Esophagus muscularis mucosa (tissue), 4 donors: ENCODE data around the gene RDH16. TPM values are rescaled to one million over a fixed set of nuclear protein-coding genes. Genes with fewer than 3 reads are reported as not detected.

ENCODE experiments used
- DNase-seq: peaks from one replicate; pipeline ENCODE4 v3.0.0-alpha.2; 2017; ENCODE audit errors: extremely low spot score
- H3K27ac ChIP-seq, 4 donors: fragments of 200-600 bp; sonication (generic); replicated peaks in 1 of 4; 1 replicate in 3 of 4; 2 replicates in 1 of 4; pipeline ENCODE4 v1.5.1; 2016 to 2019; ENCODE audit warnings: mild to moderate bottlenecking in 1 of 4
- H3K27me3 ChIP-seq, 4 donors: fragments of 200-600 bp; sonication (generic); one replicate each; pipeline versions ENCODE4 v1.5.1 to v1.6.0; 2016 to 2019
- H3K36me3 ChIP-seq, 4 donors: fragments of 200-600 bp; sonication (generic); one replicate each; pipeline ENCODE4 v1.5.1; 2016 to 2019
- H3K4me1 ChIP-seq, 4 donors: fragments of 200-600 bp; sonication (generic); one replicate each; pipeline ENCODE4 v1.5.1; 2016 to 2019
- H3K4me3 ChIP-seq, 4 donors: fragments of 200-600 bp; sonication (generic); 1 replicate in 2 of 4; 2 replicates in 2 of 4; pipeline ENCODE4 v1.5.1; 2016 to 2019; ENCODE audit warnings: mild to moderate bottlenecking in 4 of 4, moderate library complexity in 1 of 4
- H3K9me3 ChIP-seq, 4 donors: fragments of 200-600 bp; sonication (generic); 1 replicate in 3 of 4; 2 replicates in 1 of 4; pipeline ENCODE4 v1.5.1; 2016 to 2019
- CTCF ChIP-seq, 3 experiments: fragments of 200-600 bp in 2 of 3; fragments of 450-650 bp in 1 of 3; sonication (generic) in 2 of 3; IDR thresholded peaks; one replicate each; pipeline ENCODE4 v1.5.1; 2017 to 2019; ENCODE audit warnings: antibody characterized with exemption in 3 of 3, mild to moderate bottlenecking in 2 of 3, moderate library complexity in 1 of 3
- EP300 ChIP-seq: sonication (generic); formaldehyde crosslinking; IDR thresholded peaks from one replicate; pipeline ENCODE4 v1.6.1; 2017; ENCODE audit warnings: antibody characterized with exemption
- POLR2A ChIP-seq: fragments of 450-650 bp; IDR thresholded peaks from one replicate; pipeline ENCODE4 v1.6.1; 2017; ENCODE audit warnings: antibody characterized with exemption, moderate library complexity, mild to moderate bottlenecking, low read depth
- POLR2AphosphoS5 ChIP-seq, 2 donors: sonication (generic); formaldehyde crosslinking; IDR thresholded peaks; one replicate each; pipeline ENCODE4 v1.6.1; 2017; ENCODE audit warnings: antibody characterized with exemption in 2 of 2
- WGBS: methylation state at CpG from one replicate; pipeline ENCODE4 v1.1.5; 2018; 5-methylcytosine and 5-hydroxymethylcytosine counted together
- intact Hi-C: fragments of 100-400 bp; cut with DNase I; formaldehyde crosslinking; loops from one replicate; pipeline ENCODE4 v1.15.1; 2023
- total RNA-seq, 4 donors: library from RNA; depleted of rRNA; stranded (reverse); fragments of >200 nt; gene quantifications; one replicate each; pipeline versions ENCODE4 v1.1.0 to v1.2.1, GENCODE V29; 2016

The RDH16 gene
- total RNA-seq, 4 donors from 2014 or later = 0.17 to 0.69 (median 0.42) TPM; not detected in 1

- DNase-seq = peak; percentile 31
- Histone ChIP-seq H3K27ac (no peak overlapping the region), H3K27me3 (no peaks in the 10 kb centered on the region), H3K4me3 (no peak overlapping the region), H3K36me3 (no peaks in the 10 kb centered on the region), H3K4me1 (peaks cover 0 to 4% (median 0%) of the 10 kb centered on the region in 4 donors), H3K9me3 (no peaks in the 10 kb centered on the region)
- TF ChIP-seq POLR2A (no peak), EP300 (no peak), POLR2AphosphoS5 (IDR thresholded peaks at IDR 0.05) (no peak), CTCF (IDR thresholded peaks at IDR 0.05) (no peak)
- intact Hi-C loops = no loop called here
- no CpG with 5 or more reads among the region's 2 CpGs for WGBS
Observed at GRCh38 chr12:56935752-56936151, 21.7 kb downstream of the RDH16 start.

- intact Hi-C loops = no loop called here
- WGBS = 88% methylated on average over 2 of the region's 2 CpGs
Observed at GRCh38 chr12:56935157-56935556, 22.3 kb downstream of the RDH16 start.

DNA sequence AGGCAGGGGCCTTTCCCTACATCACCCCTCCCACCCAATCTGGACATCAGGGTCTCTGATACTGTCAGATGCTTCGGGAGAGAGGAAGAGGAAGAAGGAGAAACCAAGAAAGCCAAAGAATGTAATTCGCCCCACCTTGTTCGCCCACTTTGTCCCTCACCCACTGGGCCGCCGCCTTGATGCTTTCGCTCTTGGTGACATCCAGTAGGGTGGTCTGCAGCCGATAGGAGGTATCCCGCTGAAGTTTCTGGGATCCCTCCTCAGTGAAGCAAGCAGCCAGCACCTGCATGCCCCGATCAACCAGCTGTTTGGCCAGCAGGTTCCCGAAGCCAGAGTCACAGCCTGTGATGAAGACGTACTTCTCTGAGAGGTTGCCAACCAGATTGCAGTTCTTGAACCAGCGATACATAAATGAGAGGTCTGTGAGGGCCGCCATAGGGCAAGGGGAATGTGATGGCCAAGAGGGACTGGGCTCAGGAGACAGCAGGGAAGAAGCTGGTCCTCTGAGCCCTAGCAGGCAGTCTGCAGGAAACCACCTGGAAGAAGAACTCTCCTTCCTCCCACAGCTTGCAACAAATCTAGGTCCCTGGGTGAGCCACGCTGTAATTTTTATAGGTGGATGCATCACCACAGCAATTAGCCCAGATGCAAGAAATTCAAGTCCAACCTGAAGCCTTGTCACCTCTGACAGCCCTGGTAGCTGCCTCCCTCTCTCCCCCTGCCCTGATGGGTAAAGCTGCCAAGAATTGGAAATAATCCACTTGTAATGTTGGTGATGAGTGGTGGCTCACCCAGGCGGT, 23.4 kb downstream of the RDH16 start, which contains the start of gene SDR9C7:
SDR9C7 (minus strand) TSS at position 583 of the 800 bp plus-strand sequence; CDS start at position 436, 147 bp downstream.
- Histone ChIP-seq H3K27me3 (no peaks in the 10 kb centered on the region), H3K4me1 (peaks cover 0 to 4% (median 0%) of the 10 kb centered on the region in 4 donors), H3K27ac (no peak within 1 kb of the TSS), H3K36me3 (no peaks in the 10 kb centered on the region), H3K9me3 (no peaks in the 10 kb centered on the region), H3K4me3 (no peak within 1 kb of the TSS)
- 87% methylated on average over 15 of the region's 15 CpGs for WGBS
- intact Hi-C loops = no loop called here
- no peak for TF ChIP-seq CTCF (IDR thresholded peaks at IDR 0.05)
- TF ChIP-seq EP300 = no peak
- TF ChIP-seq POLR2A = no peak
- TF ChIP-seq POLR2AphosphoS5 (IDR thresholded peaks at IDR 0.05) = no peak
- no peak for DNase-seq

More at GRCh38 chr12:56935157-56935556, 22.3 kb downstream of the RDH16 start:
- no peak overlapping the region for H3K4me3 ChIP-seq
- no peaks in the 10 kb centered on the region for H3K27me3 ChIP-seq
- no peaks in the 10 kb centered on the region for H3K36me3 ChIP-seq
- peaks cover 0 to 4% (median 0%) of the 10 kb centered on the region in 4 donors for H3K4me1 ChIP-seq
- no peak overlapping the region for H3K27ac ChIP-seq
- H3K9me3 ChIP-seq = no peaks in the 10 kb centered on the region
- DNase-seq = no peak
- TF ChIP-seq EP300 (no peak), POLR2A (no peak)

DNA sequence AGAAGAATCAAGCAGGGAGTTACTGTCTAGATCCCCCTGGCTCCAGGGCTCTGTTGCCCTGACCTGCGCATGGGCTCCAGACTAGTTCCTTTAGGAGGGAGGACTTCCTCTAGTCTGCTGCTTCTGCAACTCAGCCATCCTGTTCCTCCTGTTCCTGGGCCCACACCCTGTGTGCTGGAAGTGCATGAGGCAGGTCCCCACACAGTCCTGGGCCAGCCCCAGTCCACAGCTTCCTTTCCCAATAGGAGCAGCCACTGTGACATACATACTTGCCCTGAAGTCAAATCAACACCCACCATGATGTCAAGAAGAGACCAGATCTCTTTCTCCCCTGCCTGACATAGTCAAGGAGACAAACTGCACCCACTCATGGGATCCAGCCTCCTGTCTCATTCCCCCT, 24.5 kb downstream of the RDH16 start:
- no peak for TF ChIP-seq EP300
- TF ChIP-seq POLR2AphosphoS5 (IDR thresholded peaks at IDR 0.05) = no peak
- TF ChIP-seq CTCF (IDR thresholded peaks at IDR 0.05) = no peak
- TF ChIP-seq POLR2A = no peak
- intact Hi-C loops = no loop called here
- no peak for DNase-seq
- 100% methylated on average over 1 of the region's 1 CpG for WGBS
- H3K9me3 ChIP-seq = no peaks in the 10 kb centered on the region
- H3K27me3 ChIP-seq = no peaks in the 10 kb centered on the region
- H3K4me1 ChIP-seq = peaks cover 0 to 4% (median 0%) of the 10 kb centered on the region in 4 donors
- H3K4me3 ChIP-seq = no peak overlapping the region
- H3K27ac ChIP-seq = no peak overlapping the region
- no peaks in the 10 kb centered on the region for H3K36me3 ChIP-seq

GRCh38 chr12:56932146-56932545, 25.3 kb downstream of the RDH16 start:
- H3K9me3 ChIP-seq = no peaks in the 10 kb centered on the region
- no peaks in the 10 kb centered on the region for H3K27me3 ChIP-seq
- no peak overlapping the region for H3K4me3 ChIP-seq
- 71% methylated on average over 5 of the region's 5 CpGs for WGBS
- H3K27ac ChIP-seq = no peak overlapping the region
- H3K36me3 ChIP-seq = no peaks in the 10 kb centered on the region
- intact Hi-C loops = no loop called here
- TF ChIP-seq POLR2AphosphoS5 (IDR thresholded peaks at IDR 0.05) = no peak
- TF ChIP-seq CTCF (IDR thresholded peaks at IDR 0.05) = no peak
- no peak for TF ChIP-seq EP300
- no peak for TF ChIP-seq POLR2A
- H3K4me1 ChIP-seq = peaks cover 0 to 4% (median 0%) of the 10 kb centered on the region in 4 donors
- peak; percentile 31 for DNase-seq
